ENCODE measurements around the gene PPP1R9A. TPM values are rescaled to one million over a fixed set of nuclear protein-coding genes. Genes with fewer than 3 reads are reported as not detected.

The PPP1R9A gene
- total RNA-seq, 4 donors from 2014 or later: 15.7 to 37.6 (median 27.6) TPM

GRCh38 chr7:94908323-94909178 lies 1.2 kb downstream of the PPP1R9A start:
- 2 to 3% methylated on average over 27 of the region's 27 CpGs for WGBS, 2 donors
- peak in 1 of 2 donors; percentile 8 for DNase-seq (ENCODE audit: low spot score in 2 of 2)
- Histone ChIP-seq H3K36me3 (no peaks in the 10 kb centered on the region), H3K27ac (peak overlapping the region; percentile 66 to 91 (median 84)), H3K4me3 (peak overlapping the region; percentile 40 to 65 (median 59)), H3K27me3 (no peaks in the 10 kb centered on the region), H3K4me1 (peaks cover 0 to 38% (median 0%) of the 10 kb centered on the region in 4 donors), H3K9me3 (no peaks in the 10 kb centered on the region)
- TF ChIP-seq POLR2A (IDR thresholded peaks at IDR 0.05) (no peak), CTCF (IDR thresholded peaks at IDR 0.05) (no peak), EP300 (IDR thresholded peaks at IDR 0.05) (no peak)

GRCh38 chr7:94909179-94909466 lies 1.7 kb downstream of the PPP1R9A start:
- peaks cover 0 to 43% (median 0%) of the 10 kb centered on the region in 4 donors for H3K4me1 ChIP-seq
- WGBS, 2 donors: 46 to 52% methylated on average over 2 of the region's 2 CpGs
- no peak for TF ChIP-seq CTCF (IDR thresholded peaks at IDR 0.05)
- no peak for TF ChIP-seq EP300 (IDR thresholded peaks at IDR 0.05)
- no peak for TF ChIP-seq POLR2A (IDR thresholded peaks at IDR 0.05)
- H3K27me3 ChIP-seq: no peaks in the 10 kb centered on the region
- DNase-seq (ENCODE audit: low spot score in 2 of 2): no peak
- no peaks in the 10 kb centered on the region for H3K36me3 ChIP-seq
- H3K27ac ChIP-seq: peak overlapping the region; percentile 66 to 91 (median 84)
- H3K9me3 ChIP-seq: no peaks in the 10 kb centered on the region
- peak overlapping the region; percentile 40 to 65 (median 59) for H3K4me3 ChIP-seq

GRCh38 chr7:94912085-94912484 lies 4.7 kb downstream of the PPP1R9A start:
- H3K27ac ChIP-seq: no peak overlapping the region
- peaks cover 0 to 43% (median 0%) of the 10 kb centered on the region in 4 donors for H3K4me1 ChIP-seq
- no peaks in the 10 kb centered on the region for H3K36me3 ChIP-seq
- H3K4me3 ChIP-seq: no peak overlapping the region
- TF ChIP-seq CTCF (IDR thresholded peaks at IDR 0.05): no peak
- no peak for TF ChIP-seq POLR2A (IDR thresholded peaks at IDR 0.05)
- TF ChIP-seq EP300 (IDR thresholded peaks at IDR 0.05): no peak
- DNase-seq (ENCODE audit: low spot score in 2 of 2): no peak
- no peaks in the 10 kb centered on the region for H3K9me3 ChIP-seq
- no peaks in the 10 kb centered on the region for H3K27me3 ChIP-seq

GRCh38 chr7:94913391-94913790 lies 6.0 kb downstream of the PPP1R9A start:
- peak overlapping the region in 1 of 4 donors; percentile 40 for H3K27ac ChIP-seq
- no peak overlapping the region for H3K4me3 ChIP-seq

More at GRCh38 chr7:94913391-94913790, 6.0 kb downstream of the PPP1R9A start:
- Histone ChIP-seq H3K27me3 (no peaks in the 10 kb centered on the region), H3K36me3 (no peaks in the 10 kb centered on the region), H3K4me1 (peaks cover 0 to 38% (median 0%) of the 10 kb centered on the region in 4 donors), H3K9me3 (no peaks in the 10 kb centered on the region)
- no peak for DNase-seq (ENCODE audit: low spot score in 2 of 2)
- no peak for TF ChIP-seq EP300 (IDR thresholded peaks at IDR 0.05)
- TF ChIP-seq CTCF (IDR thresholded peaks at IDR 0.05): no peak
- TF ChIP-seq POLR2A (IDR thresholded peaks at IDR 0.05): no peak

Data from tibial nerve (tissue), 4 donors.